HG03439 (cell line): ENCODE results near the gene STIM1.
"Not testable (repeated sequence)": the region's sequence is repeated elsewhere in the genome, so short reads cannot be mapped to it uniquely, and the experiment has no call there.

Source experiments
- ATAC-seq: cut with Tn5 transposase; IDR thresholded peaks from one replicate; pipeline ENCODE4 v1.9.1; 2021; ENCODE audit warnings: mild to moderate bottlenecking, moderate library complexity; ENCODE audit not compliant: unreplicated experiment

Gene STIM1

GRCh38 chr11:4016602-4017001 lies 161.1 kb downstream of the STIM1 start:
- not testable (repeated sequence) for ATAC-seq

- ATAC-seq, result no peak
These were observed 161.7 kb downstream of the STIM1 start for GRCh38 chr11:4017129-4017528.

GRCh38 chr11:4018641-4019040 lies 163.2 kb downstream of the STIM1 start:
- no peak for ATAC-seq

- ATAC-seq, result no peak
These were observed 164.4 kb downstream of the STIM1 start for GRCh38 chr11:4019891-4020290.

- no peak for ATAC-seq
These were observed 167.2 kb downstream of the STIM1 start for GRCh38 chr11:4022669-4023068.

- no peak for ATAC-seq
These were observed 169.9 kb downstream of the STIM1 start for GRCh38 chr11:4025248-4025966.

- no peak for ATAC-seq
These were observed 170.5 kb downstream of the STIM1 start for GRCh38 chr11:4025967-4026324.

- ATAC-seq, result no peak
These were observed 170.9 kb downstream of the STIM1 start for GRCh38 chr11:4026389-4026788.

GRCh38 chr11:4027746-4028145 lies 172.3 kb downstream of the STIM1 start:
- ATAC-seq, result no peak

- no peak for ATAC-seq
These were observed 174.7 kb downstream of the STIM1 start for GRCh38 chr11:4030197-4030596.

GRCh38 chr11:4032097-4032496 lies 176.6 kb downstream of the STIM1 start:
- no peak for ATAC-seq

- ATAC-seq, result no peak
These were observed 180.5 kb downstream of the STIM1 start for GRCh38 chr11:4035985-4036384.

GRCh38 chr11:4039011-4039410 lies 183.5 kb downstream of the STIM1 start:
- no peak for ATAC-seq

- no peak for ATAC-seq
These were observed 185.0 kb downstream of the STIM1 start for GRCh38 chr11:4040461-4040860.

- no peak for ATAC-seq
These were observed 186.4 kb downstream of the STIM1 start for GRCh38 chr11:4041731-4042391.

GRCh38 chr11:4044976-4045646 lies 189.6 kb downstream of the STIM1 start:
- no peak for ATAC-seq

GRCh38 chr11:4048340-4048739 lies 192.9 kb downstream of the STIM1 start:
- no peak for ATAC-seq

- no peak for ATAC-seq
These were observed 193.5 kb downstream of the STIM1 start for GRCh38 chr11:4049006-4049405.

GRCh38 chr11:4050138-4050537 lies 194.7 kb downstream of the STIM1 start:
- ATAC-seq, result no peak

- ATAC-seq, result not testable (repeated sequence)
These were observed 197.7 kb downstream of the STIM1 start for GRCh38 chr11:4053200-4053599.

- ATAC-seq, result no peak
These were observed 199.2 kb downstream of the STIM1 start for GRCh38 chr11:4054643-4055042.

- ATAC-seq, result no peak
These were observed 204.0 kb downstream of the STIM1 start for GRCh38 chr11:4059424-4059823.
